GM21390 (cell line): Measurements from ENCODE around the gene MARVELD3.
"Not testable (repeated sequence)": the region's sequence is repeated elsewhere in the genome, so short reads cannot be mapped to it uniquely, and the experiment has no call there.

Source experiments
- ATAC-seq: cut with Tn5 transposase; IDR thresholded peaks from one replicate; pipeline ENCODE4 v1.9.1; 2021; ENCODE audit not compliant: unreplicated experiment

Gene MARVELD3

DNA sequence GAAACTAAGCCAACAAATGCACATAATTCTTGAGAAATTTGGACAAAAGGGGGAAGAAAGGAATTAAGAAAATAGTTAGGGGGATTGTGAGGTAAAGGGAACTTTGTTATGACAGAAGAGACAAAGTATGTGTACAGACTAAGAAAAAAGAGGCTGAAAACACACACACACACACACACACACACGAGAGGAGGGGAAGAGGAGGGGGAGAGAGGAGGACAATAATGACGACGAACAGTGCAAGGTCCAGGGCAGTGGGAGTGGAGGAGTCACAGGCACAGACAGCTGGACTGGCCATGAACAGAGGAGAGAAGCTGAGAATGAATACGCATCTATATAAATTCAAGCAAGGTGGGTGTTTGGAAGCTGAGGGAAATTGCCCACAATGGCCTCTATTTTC lies 44.6 kb downstream of the MARVELD3 start:
- no peak for ATAC-seq

DNA sequence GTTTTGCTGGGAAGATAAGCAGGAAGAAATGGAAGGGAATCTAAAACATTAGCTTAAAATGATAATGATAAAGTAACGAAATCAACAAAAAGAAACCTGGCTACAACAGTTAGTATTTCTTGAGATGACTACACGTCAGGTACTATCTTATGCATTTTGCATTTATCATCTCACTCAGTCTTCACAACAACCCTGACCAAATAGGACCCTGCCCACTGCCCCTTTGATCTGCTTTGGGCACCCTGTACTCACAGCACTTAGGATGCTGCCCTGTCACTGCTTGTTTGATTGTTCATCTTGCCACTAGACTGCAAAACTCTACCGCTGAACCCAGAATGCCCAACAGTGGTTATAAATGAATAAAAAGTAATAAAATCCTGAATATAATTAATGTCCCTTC lies 45.2 kb downstream of the MARVELD3 start:
- no peak for ATAC-seq

DNA sequence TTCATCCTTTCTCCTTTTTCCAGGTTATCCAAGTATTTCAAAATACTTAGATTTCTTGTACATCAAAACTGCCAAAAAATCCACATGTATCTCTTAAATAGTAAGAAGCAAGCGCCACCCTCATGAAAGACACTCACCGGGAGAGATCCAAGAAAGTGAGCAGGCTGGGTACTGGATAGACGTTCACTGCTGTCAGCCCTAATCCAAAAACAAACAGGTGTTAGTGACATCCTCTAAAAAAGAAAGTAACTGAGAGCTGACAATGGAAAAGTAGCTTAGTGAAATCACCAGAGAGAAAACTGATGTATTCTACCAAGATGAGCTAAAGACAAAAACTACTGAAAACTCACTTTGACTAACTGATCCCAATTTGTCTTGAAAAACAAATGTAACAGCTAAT lies 46.1 kb downstream of the MARVELD3 start:
- no peak for ATAC-seq

DNA sequence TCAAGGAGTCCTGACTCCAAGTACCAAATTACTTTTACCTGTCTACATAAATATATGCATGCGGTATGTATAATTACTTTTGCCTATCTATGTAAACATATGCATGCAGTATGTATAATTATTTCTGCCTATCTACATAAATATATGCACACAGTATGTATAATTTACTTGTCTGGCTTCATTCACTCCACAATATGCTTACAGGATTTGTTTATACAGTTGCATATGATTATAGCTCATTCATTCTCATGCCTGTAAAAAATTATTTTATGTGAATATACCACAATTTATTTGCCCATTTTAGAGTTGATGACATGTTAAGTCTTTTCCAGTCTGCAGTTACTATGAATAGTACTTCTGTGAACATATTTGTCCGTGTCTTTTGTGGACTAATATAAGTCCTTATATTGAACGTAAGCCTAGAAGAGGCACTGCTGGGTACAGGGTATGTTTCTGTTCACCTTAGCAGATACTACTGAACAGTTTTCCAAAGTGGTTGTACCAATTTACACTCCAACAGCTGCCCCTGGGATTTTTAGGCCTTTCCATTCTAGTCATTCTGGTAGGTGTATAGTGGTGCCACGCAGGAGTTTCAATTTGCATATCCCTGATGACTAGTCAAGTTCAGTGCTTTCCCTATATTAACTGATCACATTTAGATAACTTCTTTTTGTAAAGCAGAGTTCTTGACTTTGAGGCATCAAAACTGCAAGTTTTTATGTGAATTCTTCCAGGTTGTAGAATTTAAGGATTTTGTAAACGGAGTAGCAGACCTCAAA lies 47.0 kb downstream of the MARVELD3 start:
- no peak for ATAC-seq

DNA sequence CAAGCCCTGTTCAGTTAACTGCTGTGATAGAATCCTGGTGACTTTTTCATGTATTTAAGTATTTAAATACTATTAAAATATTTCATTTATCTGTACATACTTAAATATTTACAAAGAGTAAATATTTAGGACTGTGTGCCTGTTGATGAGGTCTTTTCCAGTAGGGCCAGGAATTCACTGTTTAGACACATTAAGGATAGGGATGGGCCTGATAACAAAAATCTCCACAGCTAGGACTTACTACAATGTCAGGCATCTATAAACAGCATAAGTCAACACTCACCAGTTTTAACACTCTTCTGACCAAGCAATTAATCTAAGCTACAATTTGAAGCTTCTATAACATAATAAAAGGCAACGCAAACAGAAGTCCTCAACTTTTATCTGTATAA lies 47.6 kb downstream of the MARVELD3 start:
- ATAC-seq = no peak

DNA sequence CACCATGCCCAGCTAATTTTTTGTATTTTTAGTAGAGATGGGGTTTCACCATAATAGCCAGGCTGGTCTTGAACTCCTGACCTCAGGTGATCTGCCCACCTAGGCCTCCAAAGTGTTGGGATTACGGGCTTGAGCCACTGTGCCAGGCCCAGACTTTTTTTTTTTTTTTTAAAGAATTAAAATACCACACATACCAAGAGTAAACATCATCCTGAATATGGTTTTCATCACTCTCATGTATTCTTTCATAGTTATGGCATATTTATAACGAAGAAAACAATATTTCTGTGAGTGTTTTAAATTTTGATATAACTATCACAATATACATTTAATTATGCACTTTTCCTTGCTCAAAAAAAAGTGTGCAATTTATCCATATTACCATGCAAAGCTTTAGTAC lies 48.2 kb downstream of the MARVELD3 start:
- ATAC-seq = no peak

DNA sequence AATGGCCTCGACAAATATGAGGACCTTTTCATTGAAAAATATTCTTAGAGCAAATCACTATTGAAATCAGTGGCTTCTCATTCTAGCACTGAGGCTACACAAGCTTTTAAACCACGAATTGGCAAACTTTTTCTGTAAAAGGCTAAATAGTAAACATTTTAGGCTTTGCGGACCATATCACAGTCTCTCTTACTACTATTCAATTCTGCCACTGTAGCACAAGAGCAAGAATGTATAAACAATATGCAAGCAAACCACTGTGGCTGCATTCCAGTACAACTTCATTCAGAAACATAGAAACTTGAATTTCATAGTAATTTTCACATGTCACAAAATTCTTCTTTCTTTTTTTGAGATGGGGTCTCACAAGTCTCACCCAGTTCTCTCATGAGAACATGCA lies 49.4 kb downstream of the MARVELD3 start:
- no peak for ATAC-seq

DNA sequence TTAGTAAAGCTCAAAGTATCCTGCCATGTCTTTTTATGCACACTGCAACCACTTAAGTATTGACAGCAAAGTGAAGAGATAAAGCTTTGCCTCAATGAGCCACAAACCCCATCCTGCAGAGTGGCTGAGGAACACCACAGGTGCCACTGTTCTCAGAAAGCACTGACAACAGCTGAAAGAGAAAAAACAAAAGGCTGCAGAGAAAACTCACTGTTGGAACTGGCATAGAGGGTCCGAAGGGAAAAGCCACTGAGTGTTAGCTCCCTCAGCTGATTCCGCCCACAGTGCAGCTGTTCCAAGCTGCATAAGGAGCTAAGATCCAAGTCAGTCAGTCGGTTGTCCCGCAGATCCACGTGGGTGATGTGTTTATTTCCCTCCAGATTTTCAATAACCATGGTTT lies 50.3 kb downstream of the MARVELD3 start:
- no peak for ATAC-seq

DNA sequence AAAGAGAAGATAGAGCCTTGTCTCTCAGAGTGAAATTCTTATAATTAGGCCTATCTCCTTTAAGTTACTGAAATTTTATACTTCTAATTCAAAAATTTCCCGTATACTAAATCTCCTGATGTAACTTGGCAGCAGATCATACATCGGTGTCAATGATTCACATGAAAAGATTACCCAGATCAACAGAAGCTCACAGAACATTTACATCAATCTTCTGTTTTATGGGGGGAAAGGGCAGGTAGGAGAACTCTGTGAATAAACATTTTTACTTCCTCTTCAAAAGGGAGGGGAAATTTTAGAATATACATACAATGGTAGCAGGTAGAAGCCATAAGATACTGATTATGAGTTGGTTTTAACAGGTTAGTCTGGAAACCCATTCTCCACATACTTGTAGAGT lies 55.4 kb downstream of the MARVELD3 start:
- ATAC-seq = no peak

DNA sequence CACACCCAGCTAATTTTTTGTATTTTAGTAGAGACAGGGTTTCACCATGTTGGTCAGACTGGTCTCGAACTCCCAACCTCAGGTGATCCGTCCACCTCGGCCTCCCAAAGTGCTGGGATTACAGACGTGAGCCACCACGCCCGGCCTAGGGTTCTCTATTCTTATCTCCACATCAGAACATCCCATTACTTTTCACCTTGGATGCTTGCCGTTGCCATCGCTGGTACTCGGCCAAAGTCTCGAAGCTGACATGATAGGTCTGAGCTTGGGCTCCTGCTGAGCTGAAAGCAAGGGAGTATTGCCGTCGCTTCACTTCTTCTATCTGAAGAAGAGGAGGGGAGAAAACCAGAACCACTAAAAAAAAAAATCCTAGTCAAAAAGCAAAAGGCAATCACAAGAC lies 58.3 kb downstream of the MARVELD3 start:
- ATAC-seq = not testable (repeated sequence)
